Smooth muscle cell of the coronary artery (primary cell): Measurements from ENCODE around the gene GRIK1. TPM values are rescaled to one million over a fixed set of nuclear protein-coding genes. Genes with fewer than 3 reads are reported as not detected.

Experiments
- total RNA-seq: library from RNA; depleted of rRNA; stranded (reverse); fragments of >200 nt; gene quantifications from 2 replicates; pipeline ENCODE4 v1.2.3, GENCODE V29; 2014; ENCODE audit warnings: low replicate concordance

The GRIK1 gene
- not detected in 2 replicates for total RNA-seq

DNA sequence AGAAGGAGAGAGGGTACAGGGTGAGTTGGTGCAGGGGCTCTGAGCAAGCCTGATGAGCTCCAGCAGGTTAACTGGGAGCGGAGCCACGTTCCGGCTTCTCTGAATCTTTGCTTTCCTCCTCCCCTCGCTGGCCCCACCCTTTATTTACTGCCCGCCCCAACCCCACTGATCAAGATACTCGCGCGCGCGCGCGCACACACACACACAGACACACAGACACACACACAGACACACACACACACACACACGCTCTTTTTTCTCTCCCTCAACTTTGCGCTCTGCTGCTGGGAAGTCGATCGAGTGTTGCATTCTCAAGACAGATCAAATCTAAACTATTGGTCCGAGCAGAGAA lies at the start of gene GRIK1:
GRIK1 (minus strand) TSS at position 73 of the 352 bp plus-strand sequence.

Other genes starting within 250 kb of the GRIK1 start
- gene CLDN17, start 226.8 kb upstream of the GRIK1 start, total RNA-seq: not detected in 2 replicates